HEK293T (cell line): ENCODE measurements around the gene IL1B.

Experiments
- ELF4 ChIP-seq: fragments of 450-650 bp; IDR thresholded peaks from 2 replicates; pipeline ENCODE4 v1.6.1; 2017; ENCODE audit warnings: antibody characterized with exemption
- HDGF ChIP-seq: fragments of 450-650 bp; IDR thresholded peaks from 2 replicates; pipeline ENCODE4 v1.6.1; 2017; ENCODE audit warnings: antibody characterized with exemption, borderline replicate concordance
- NFRKB ChIP-seq: fragments of 450-650 bp; IDR thresholded peaks from 2 replicates; pipeline ENCODE4 v1.6.1; 2016; ENCODE audit warnings: mild to moderate bottlenecking, moderate library complexity
- PKNOX1 ChIP-seq: fragments of 450-650 bp; IDR thresholded peaks from 2 replicates; pipeline ENCODE4 v1.6.1; 2016
- SP1 ChIP-seq: fragments of 450-650 bp; IDR thresholded peaks from 2 replicates; pipeline ENCODE4 v1.6.1; 2017
- TARDBP ChIP-seq: fragments of 450-650 bp; IDR thresholded peaks from 2 replicates; pipeline ENCODE4 v1.6.1; 2016
- ZNF384 ChIP-seq: fragments of 450-650 bp; IDR thresholded peaks from 2 replicates; pipeline ENCODE4 v1.6.1; 2016

GRCh38 chr2:112827604-112828185 lies 8.9 kb downstream of the IL1B start:
- no peak for TF ChIP-seq NFRKB
- TF ChIP-seq TARDBP = no peak
- TF ChIP-seq ZNF384 = no peak
- no peak for TF ChIP-seq SP1
- TF ChIP-seq ELF4 = no peak
- TF ChIP-seq HDGF = no peak
- no peak for TF ChIP-seq PKNOX1
